Prostate gland (tissue), 2 donors: ENCODE results near the gene SULT1A1.

Experiments used
- CTCF ChIP-seq, 4 experiments: fragments of 200-600 bp in 2 of 4; fragments of 450-650 bp in 2 of 4; sonication (generic) in 2 of 4; IDR thresholded peaks; 1 replicate in 3 of 4; 2 replicates in 1 of 4; pipeline ENCODE4 v1.5.1; 2016 to 2019; ENCODE audit warnings: antibody characterized with exemption in 4 of 4, mild to moderate bottlenecking in 2 of 4, moderate library complexity in 2 of 4
- POLR2A ChIP-seq: fragments of 450-650 bp; IDR thresholded peaks from one replicate; pipeline ENCODE4 v1.6.1; 2016; ENCODE audit warnings: antibody characterized with exemption, mild to moderate bottlenecking
- POLR2AphosphoS5 ChIP-seq: sonication (generic); formaldehyde crosslinking; IDR thresholded peaks from one replicate; pipeline ENCODE4 v1.6.1; 2017; ENCODE audit warnings: antibody characterized with exemption

GRCh38 chr16:28617874-28618273, 8.0 kb upstream of the SULT1A1 start:
- TF ChIP-seq POLR2A (no peak), CTCF (IDR thresholded peaks at IDR 0.05) (no peak), POLR2AphosphoS5 (no peak)
